WI38 (cell line): ENCODE measurements around the gene STRADB.

ENCODE experiments used
- H3K4me3 ChIP-seq: 2 replicates; pipeline ENCODE4 v1.5.1; 2011; ENCODE audit warnings: low read depth, mild to moderate bottlenecking, control low read depth, low read length
- TF ChIP-seq, protein P1 (sequence below): IDR thresholded peaks from 2 replicates; pipeline ENCODE4 v1.5.1; 2012; ENCODE audit warnings: low read depth, mild to moderate bottlenecking, control low read depth, low read length

The STRADB gene

DNA sequence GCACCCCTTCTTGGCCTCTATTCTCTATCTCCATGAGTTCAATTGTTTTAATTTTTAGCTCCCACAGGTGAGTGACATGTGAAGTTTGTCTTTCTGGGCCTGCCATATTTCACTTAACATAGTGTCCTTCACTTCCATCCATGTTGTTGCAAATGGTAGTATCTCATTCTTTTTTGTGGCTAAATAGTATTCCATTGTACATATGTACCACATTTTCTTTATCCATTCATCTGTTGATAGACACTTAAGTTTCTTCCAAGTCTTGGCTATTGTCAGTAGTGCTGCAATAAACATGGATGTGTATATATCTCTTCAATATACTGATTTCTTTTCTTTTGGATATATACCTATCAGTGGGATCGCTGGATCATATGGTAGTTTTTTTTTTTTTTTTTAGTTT lies 9.0 kb downstream of the STRADB start:
- no peak overlapping the region for H3K4me3 ChIP-seq
- TF ChIP-seq, protein P1, sequence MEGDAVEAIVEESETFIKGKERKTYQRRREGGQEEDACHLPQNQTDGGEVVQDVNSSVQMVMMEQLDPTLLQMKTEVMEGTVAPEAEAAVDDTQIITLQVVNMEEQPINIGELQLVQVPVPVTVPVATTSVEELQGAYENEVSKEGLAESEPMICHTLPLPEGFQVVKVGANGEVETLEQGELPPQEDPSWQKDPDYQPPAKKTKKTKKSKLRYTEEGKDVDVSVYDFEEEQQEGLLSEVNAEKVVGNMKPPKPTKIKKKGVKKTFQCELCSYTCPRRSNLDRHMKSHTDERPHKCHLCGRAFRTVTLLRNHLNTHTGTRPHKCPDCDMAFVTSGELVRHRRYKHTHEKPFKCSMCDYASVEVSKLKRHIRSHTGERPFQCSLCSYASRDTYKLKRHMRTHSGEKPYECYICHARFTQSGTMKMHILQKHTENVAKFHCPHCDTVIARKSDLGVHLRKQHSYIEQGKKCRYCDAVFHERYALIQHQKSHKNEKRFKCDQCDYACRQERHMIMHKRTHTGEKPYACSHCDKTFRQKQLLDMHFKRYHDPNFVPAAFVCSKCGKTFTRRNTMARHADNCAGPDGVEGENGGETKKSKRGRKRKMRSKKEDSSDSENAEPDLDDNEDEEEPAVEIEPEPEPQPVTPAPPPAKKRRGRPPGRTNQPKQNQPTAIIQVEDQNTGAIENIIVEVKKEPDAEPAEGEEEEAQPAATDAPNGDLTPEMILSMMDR: no peak

DNA sequence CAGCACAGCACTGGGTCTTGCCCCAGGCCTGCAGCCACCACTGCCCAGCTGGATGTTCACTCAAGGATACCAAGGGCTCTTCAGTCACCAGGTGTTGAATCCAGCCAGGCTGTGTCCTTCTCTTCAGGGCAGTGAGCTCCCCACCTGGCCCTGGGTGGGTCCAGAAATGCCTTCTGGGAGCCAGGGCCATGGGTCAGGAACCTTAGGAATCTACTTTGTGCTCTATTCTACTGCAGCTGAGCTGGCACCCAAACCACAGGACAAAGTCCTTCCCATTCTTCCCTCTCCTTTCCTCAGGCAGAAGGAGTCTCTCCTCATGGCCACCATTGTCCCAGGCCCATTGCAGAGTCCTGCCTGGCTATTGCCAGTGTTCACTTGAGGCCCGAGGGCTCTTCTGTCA lies 13.0 kb downstream of the STRADB start:
- TF ChIP-seq, protein P1: no peak
- H3K4me3 ChIP-seq: no peak overlapping the region

DNA sequence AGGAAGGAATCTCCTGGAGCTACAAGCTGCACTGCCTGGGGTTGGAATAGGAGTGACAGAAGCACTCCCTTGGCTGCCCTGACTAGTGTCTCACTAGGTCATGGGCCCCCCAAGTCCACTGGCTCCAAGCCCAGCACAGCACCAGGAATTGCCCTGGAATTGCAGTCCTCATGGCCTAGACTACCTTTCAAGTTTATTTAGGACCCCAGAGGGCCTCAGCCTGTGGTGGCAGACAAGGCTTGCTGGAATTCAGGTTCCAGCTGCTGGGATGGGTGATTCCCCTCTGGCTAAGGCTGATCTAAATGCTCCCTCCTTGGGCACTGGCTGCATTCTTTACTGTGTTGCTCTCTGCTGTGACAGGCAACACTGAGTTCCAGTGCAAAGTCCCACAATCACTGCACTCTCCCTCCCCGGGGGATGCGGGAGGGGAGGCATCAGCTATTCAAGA lies 14.0 kb downstream of the STRADB start:
- H3K4me3 ChIP-seq: no peak overlapping the region
- TF ChIP-seq, protein P1: no peak

DNA sequence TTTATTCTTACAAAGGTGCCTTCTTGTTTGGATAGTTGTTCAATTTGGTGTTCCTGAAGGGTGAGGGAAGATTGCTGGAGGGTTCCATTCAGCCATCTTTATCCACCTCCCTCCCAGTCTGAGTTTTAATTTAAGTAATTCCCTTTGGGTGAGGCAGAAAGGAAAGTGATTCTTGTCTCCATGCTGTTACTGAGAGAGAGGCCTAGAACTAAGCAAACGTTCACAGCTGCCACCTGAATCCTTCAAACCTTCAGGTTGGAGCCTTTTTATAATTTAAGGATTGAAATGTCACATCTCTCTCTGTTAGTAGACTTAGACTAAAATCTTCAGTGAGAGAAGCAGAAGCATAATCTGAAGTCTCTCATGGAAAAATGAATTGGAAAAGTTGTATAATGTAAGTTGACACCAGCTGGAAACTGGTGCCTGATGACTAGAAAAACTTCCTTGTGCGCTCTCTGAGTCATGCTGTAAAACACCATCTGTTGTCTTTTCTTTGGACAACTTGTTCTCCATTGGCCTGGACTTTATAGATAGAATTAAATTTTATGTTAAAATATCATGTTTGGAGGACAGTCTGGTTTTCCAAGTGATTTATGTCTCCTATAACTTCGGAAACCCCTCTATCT lies 14.6 kb downstream of the STRADB start:
- H3K4me3 ChIP-seq: no peak overlapping the region
- TF ChIP-seq, protein P1: no peak

DNA sequence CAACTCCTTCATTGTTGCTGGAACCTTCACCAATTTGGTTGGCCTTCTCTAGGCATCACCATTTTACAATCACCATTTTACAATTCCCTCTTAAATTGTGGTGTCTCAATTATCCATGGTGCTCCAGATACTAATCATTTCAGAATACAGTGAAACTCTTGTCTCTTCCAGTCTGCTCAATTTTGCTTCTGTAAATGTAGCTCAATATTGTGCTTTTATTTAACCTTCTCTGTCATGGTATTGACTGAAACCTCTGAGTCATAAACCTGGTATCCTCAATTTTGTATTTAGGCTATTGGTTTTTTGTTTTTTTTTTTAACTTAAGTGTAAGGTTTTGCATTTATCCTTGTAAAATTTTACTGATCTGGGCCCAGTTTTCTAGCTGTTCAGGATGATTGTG lies 16.1 kb downstream of the STRADB start:
- no peak overlapping the region for H3K4me3 ChIP-seq
- TF ChIP-seq, protein P1: no peak

DNA sequence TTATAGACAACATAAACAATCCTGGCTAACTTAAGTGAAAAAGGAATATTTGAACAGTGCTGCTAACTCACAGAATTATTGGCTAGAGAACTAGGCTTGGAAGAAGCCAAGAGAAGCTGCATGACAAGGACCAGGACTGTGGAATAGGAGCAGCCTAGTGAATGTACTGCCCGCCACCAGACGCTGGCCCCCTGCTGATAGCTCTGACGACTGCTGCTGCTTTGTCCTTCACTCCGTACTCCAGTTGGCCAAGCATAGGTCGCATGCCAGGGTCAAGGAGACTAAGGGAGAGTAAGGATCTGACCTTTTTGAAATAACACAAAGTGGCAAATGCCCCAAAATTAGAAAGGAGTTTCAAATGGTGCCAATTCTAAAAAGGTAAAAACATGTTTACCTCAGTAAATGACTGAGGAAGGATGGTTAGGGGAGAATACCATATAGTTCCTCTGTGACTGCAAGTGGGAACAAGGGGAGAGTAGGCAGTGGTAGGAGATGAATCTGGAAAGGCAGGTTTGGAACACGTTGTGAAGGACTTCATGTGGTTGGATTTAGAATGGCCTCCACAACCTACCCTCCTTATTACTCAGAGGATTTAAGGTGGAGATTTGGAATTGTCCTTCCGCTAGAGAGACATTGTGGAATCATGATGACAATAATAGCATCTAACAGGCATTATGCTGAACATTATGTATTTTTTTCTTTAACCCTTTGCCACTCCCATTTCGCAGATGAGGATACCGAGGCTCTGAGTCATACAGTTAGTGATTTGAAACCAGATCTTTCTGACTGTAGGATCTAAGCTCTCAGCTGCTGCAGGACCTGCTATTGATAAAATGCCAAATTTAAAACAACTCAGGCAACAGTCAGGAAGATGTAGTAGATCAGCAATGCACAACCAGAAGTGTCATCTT lies 19.5 kb downstream of the STRADB start:
- no peak overlapping the region for H3K4me3 ChIP-seq
- TF ChIP-seq, protein P1: no peak
